HG03565 (cell line): Measurements from ENCODE around the gene SFXN4.
"Not testable (repeated sequence)": the region's sequence is repeated elsewhere in the genome, so short reads cannot be mapped to it uniquely, and the experiment has no call there.

ENCODE experiments used
- ATAC-seq: cut with Tn5 transposase; IDR thresholded peaks from one replicate; pipeline ENCODE4 v1.9.1; 2021; ENCODE audit warnings: mild to moderate bottlenecking, moderate library complexity; ENCODE audit not compliant: unreplicated experiment

Gene SFXN4

GRCh38 chr10:119149157-119149556 lies 16.4 kb downstream of the SFXN4 start:
- no peak for ATAC-seq

- no peak for ATAC-seq
Measured at GRCh38 chr10:119143657-119144056, 21.9 kb downstream of the SFXN4 start.

GRCh38 chr10:119140603-119141245 lies 24.8 kb downstream of the SFXN4 start:
- no peak for ATAC-seq

GRCh38 chr10:119139464-119140067 lies 25.9 kb downstream of the SFXN4 start:
- ATAC-seq: no peak

GRCh38 chr10:119138346-119139306 lies 26.9 kb downstream of the SFXN4 start:
- no peak for ATAC-seq

- not testable (repeated sequence) for ATAC-seq
Measured at GRCh38 chr10:119137878-119138277, 27.6 kb downstream of the SFXN4 start.

GRCh38 chr10:119136084-119136483 lies 29.4 kb downstream of the SFXN4 start:
- no peak for ATAC-seq

GRCh38 chr10:119135513-119135881 lies 30.0 kb downstream of the SFXN4 start:
- no peak for ATAC-seq

- no peak for ATAC-seq
Measured at GRCh38 chr10:119133949-119134348, 31.6 kb downstream of the SFXN4 start.

- no peak for ATAC-seq
Measured at GRCh38 chr10:119132521-119133345, 32.8 kb downstream of the SFXN4 start.

GRCh38 chr10:119131512-119132240 lies 33.8 kb downstream of the SFXN4 start:
- peak; percentile 45 for ATAC-seq

- ATAC-seq: no peak
Measured at GRCh38 chr10:119129721-119130120, 35.8 kb downstream of the SFXN4 start.

- no peak for ATAC-seq
Measured at GRCh38 chr10:119125942-119126341, 39.6 kb downstream of the SFXN4 start.

- no peak for ATAC-seq
Measured at GRCh38 chr10:119120875-119121274, 44.6 kb downstream of the SFXN4 start.

- ATAC-seq: peak; percentile 86
Measured at GRCh38 chr10:119120413-119120867, 45.1 kb downstream of the SFXN4 start.

- ATAC-seq: no peak
Measured at GRCh38 chr10:119119400-119119799, 46.1 kb downstream of the SFXN4 start.

GRCh38 chr10:119118231-119118630 lies 47.3 kb downstream of the SFXN4 start:
- no peak for ATAC-seq

GRCh38 chr10:119116326-119116951 lies 49.1 kb downstream of the SFXN4 start:
- ATAC-seq: no peak

GRCh38 chr10:119115926-119116325 lies 49.6 kb downstream of the SFXN4 start:
- no peak for ATAC-seq
